Endothelial cell of umbilical vein (primary cell): ENCODE data around the gene MPIG6B. TPM values are rescaled to one million over a fixed set of nuclear protein-coding genes. Genes with fewer than 3 reads are reported as not detected.
"Not testable (repeated sequence)": the region's sequence is repeated elsewhere in the genome, so short reads cannot be mapped to it uniquely, and the experiment has no call there.

Source experiments
- BruUV-seq: library from RNA; stranded (reverse); fragments of 400-500 nt; replicated peaks from 2 replicates; lab custom pipeline; 2021; lab: Mats Ljungman, UMichigan
- CTCF ChIA-PET: fragments of 300-600, 350-600 bp; sonication (Branson Sonifier 250); formaldehyde crosslinking; loops from one replicate; lab custom pipeline; 2021; ENCODE audit warnings: antibody characterized with exemption, inconsistent platforms; lab: Charles Lee
- POLR2A ChIA-PET: fragments of 300-600, 350-600 bp; sonication (Branson Sonifier 250); formaldehyde crosslinking; loops from one replicate; lab custom pipeline; 2021; ENCODE audit warnings: antibody characterized with exemption, inconsistent platforms; lab: Charles Lee
- DNase-seq: peaks from one replicate; pipeline ENCODE4 v3.0.0-alpha.2; 2011; ENCODE audit warnings: low read depth, low spot score
- FAIRE-seq: peaks from 2 replicates; lab custom pipeline; 2011; peaks lifted over from hg19 to GRCh38; lab: Jason Lieb, UNC
- H2AFZ ChIP-seq: 2 replicates; pipeline ENCODE4 v1.6.0; 2012; ENCODE audit warnings: low read depth, low read length, control low read depth, inconsistent platforms
- H3K27ac ChIP-seq: 2 replicates; pipeline ENCODE4 v1.5.1; 2011; ENCODE audit warnings: low read depth, mild to moderate bottlenecking, control low read depth, low read length, moderate library complexity; ENCODE audit not compliant: insufficient read depth
- H3K27me3 ChIP-seq, 2 experiments: 2 replicates each; pipeline versions ENCODE4 v1.6.0 to v1.6.1; 2011; ENCODE audit warnings: low read length in 2 of 2, mixed read lengths in 1 of 2; ENCODE audit not compliant: control insufficient read depth in 2 of 2, insufficient read depth in 2 of 2
- H3K36me3 ChIP-seq, 2 experiments: 2 replicates in 1 of 2; 3 replicates in 1 of 2; pipeline ENCODE4 v1.5.1; 2011; ENCODE audit warnings: low read length in 2 of 2, mild to moderate bottlenecking in 1 of 2, moderate library complexity in 1 of 2; ENCODE audit not compliant: control insufficient read depth in 2 of 2, insufficient read depth in 2 of 2; ENCODE audit errors: extremely low read depth in 1 of 2
- H3K4me1 ChIP-seq: 3 replicates; pipeline ENCODE4 v1.5.1; 2011; ENCODE audit warnings: mild to moderate bottlenecking, low read length; ENCODE audit not compliant: control insufficient read depth, insufficient read depth; ENCODE audit errors: extremely low read depth
- H3K4me2 ChIP-seq: 2 replicates; pipeline ENCODE4 v1.6.1; 2011; ENCODE audit warnings: low read length, control low read depth, mixed read lengths; ENCODE audit not compliant: insufficient read depth
- H3K4me3 ChIP-seq, 3 experiments: fragments of 200-600 bp in 1 of 3; sonication (generic), shearing (Covaris generic) in 1 of 3; replicated peaks in 1 of 3; 2 replicates each; pipeline ENCODE4 v1.5.1; 2011 to 2016; ENCODE audit warnings: control low read depth in 3 of 3, low read length in 3 of 3, mild to moderate bottlenecking in 2 of 3, inconsistent platforms in 1 of 3, low read depth in 1 of 3, moderate library complexity in 1 of 3; ENCODE audit not compliant: insufficient read depth in 1 of 3
- H3K79me2 ChIP-seq: 2 replicates; pipeline ENCODE4 v1.6.0; 2012; ENCODE audit warnings: low read length, inconsistent platforms; ENCODE audit not compliant: control insufficient read depth, insufficient read depth
- H3K9ac ChIP-seq: replicated peaks from 2 replicates; pipeline ENCODE3; 2011; ENCODE audit warnings: low read length, control low read depth; ENCODE audit not compliant: insufficient read depth; ENCODE audit errors: extremely low read depth
- H3K9me1 ChIP-seq: replicated peaks from 3 replicates; pipeline ENCODE4 v1.6.0; 2011; ENCODE audit warnings: mild to moderate bottlenecking, low read length; ENCODE audit not compliant: control insufficient read depth, insufficient read depth; ENCODE audit errors: extremely low read depth
- H3K9me3 ChIP-seq: replicated peaks from 2 replicates; pipeline ENCODE4 v1.5.1; 2012; ENCODE audit warnings: low read length, inconsistent platforms; ENCODE audit not compliant: control insufficient read depth, insufficient read depth
- H4K20me1 ChIP-seq: replicated peaks from 2 replicates; pipeline ENCODE3; 2011; ENCODE audit warnings: mild to moderate bottlenecking, low read length; ENCODE audit not compliant: control insufficient read depth, insufficient read depth; ENCODE audit errors: extremely low read depth
- CTCF ChIP-seq, 2 donors: IDR thresholded peaks; 1 replicate in 1 of 2; 2 replicates in 1 of 2; pipeline ENCODE4 v1.5.1; 2011; ENCODE audit warnings: low read length in 2 of 2, mild to moderate bottlenecking in 2 of 2, moderate library complexity in 2 of 2, control low read depth in 1 of 2, inconsistent platforms in 1 of 2, low read depth in 1 of 2; ENCODE audit not compliant: insufficient read depth in 1 of 2; ENCODE audit errors: extremely low read depth in 1 of 2
- EZH2 ChIP-seq: IDR thresholded peaks from 2 replicates; pipeline ENCODE4 v1.6.1; 2012; ENCODE audit warnings: borderline replicate concordance, low read depth, mild to moderate bottlenecking, moderate library complexity, low read length, inconsistent platforms; ENCODE audit not compliant: severe bottlenecking
- FOS ChIP-seq: IDR thresholded peaks from 2 replicates; pipeline ENCODE4 v1.6.1; 2011; ENCODE audit warnings: mild to moderate bottlenecking, low read length, moderate library complexity, borderline replicate concordance; ENCODE audit not compliant: insufficient read depth
- GATA2 ChIP-seq: IDR thresholded peaks from 2 replicates; pipeline ENCODE4 v1.7.0; 2011; ENCODE audit warnings: low read depth, mild to moderate bottlenecking, moderate library complexity, mixed read lengths, low read length; ENCODE audit not compliant: insufficient read length, insufficient read depth
- JUN ChIP-seq: IDR thresholded peaks from 2 replicates; pipeline ENCODE4 v1.6.1; 2011; ENCODE audit warnings: borderline replicate concordance, low read depth; ENCODE audit not compliant: insufficient read length, insufficient read depth
- MAX ChIP-seq: IDR thresholded peaks from 2 replicates; pipeline ENCODE4 v1.6.1; 2011; ENCODE audit not compliant: insufficient read depth, insufficient read length
- MYC ChIP-seq: IDR thresholded peaks from one replicate; pipeline ENCODE4 v1.6.1; 2011; ENCODE audit warnings: mild to moderate bottlenecking, low read depth, low read length
- POLR2A ChIP-seq: IDR thresholded peaks from 2 replicates; pipeline ENCODE4 v1.6.1; 2012; ENCODE audit warnings: low read depth, mild to moderate bottlenecking, control low read depth, low read length
- POLR2AphosphoS5 ChIP-seq: IDR thresholded peaks from 2 replicates; pipeline ENCODE4 v1.6.1; 2012; ENCODE audit warnings: low read depth, mild to moderate bottlenecking, control low read depth, low read length, moderate library complexity; ENCODE audit not compliant: insufficient read depth
- dilution Hi-C: fragments of 300-500 bp; cut with MboI; formaldehyde crosslinking; loops from one replicate; pipeline ENCODE4 v1.15.0; 2019; ENCODE audit warnings: low sequenced_read_pairs; ENCODE audit not compliant: extremely low pct_ligation_motif_present
- intact Hi-C: fragments of 100-400 bp; cut with micrococcal nuclease; formaldehyde crosslinking; loops from one replicate; pipeline ENCODE4 v1.10.0; 2022
- polyA plus RNA-seq, 4 experiments: library from polyadenylated mRNA; depleted of rRNA in 3 of 4; stranded (reverse) in 3 of 4; unstranded in 1 of 4; fragments of >200 nt; gene quantifications; 2 replicates each; pipeline versions ENCODE4 v1.2.1 to v1.2.3, GENCODE V29; 2011 to 2012; ENCODE audit warnings: missing spikeins in 1 of 4
- total RNA-seq: library from RNA; stranded (reverse); gene quantifications from 2 replicates; pipeline ENCODE4 v1.2.3, GENCODE V29; 2021

MPIG6B gene
- total and polyA plus RNA-seq, 2 donors (not counting 3 experiments of a cell fraction or from before 2014, with no cell fraction given): not detected

DNA sequence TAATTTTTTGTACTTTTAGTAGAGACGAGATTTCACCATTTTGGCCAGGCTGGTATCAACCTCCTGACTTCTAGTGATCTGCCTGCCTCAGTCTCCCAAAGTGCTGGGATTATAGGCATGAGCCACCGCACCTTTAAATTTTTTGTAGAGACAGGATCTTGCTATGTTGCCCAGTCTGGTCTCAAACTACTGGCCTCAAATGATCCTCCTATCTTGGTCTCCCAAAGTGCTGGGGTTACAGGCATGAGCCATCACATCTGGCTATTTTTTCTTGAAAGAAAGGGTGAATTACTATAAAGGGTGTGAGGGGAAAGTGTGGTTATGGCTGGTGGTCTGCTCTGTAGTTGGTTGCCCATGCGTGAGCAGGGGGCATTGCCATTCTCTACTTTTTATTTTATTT is 14.9 kb upstream of the MPIG6B start:
- H3K4me1 ChIP-seq: peaks cover 8% of the 10 kb centered on the region
- dilution Hi-C loops: no loop called here
- no peak overlapping the region for H3K9ac ChIP-seq
- H3K36me3 ChIP-seq: no peaks in the 10 kb centered on the region
- H3K27me3 ChIP-seq: no peaks in the 10 kb centered on the region
- H3K27ac ChIP-seq: no peak overlapping the region
- H3K4me2 ChIP-seq: no peak overlapping the region
- H3K79me2 ChIP-seq: no peaks in the 10 kb centered on the region
- no peaks in the 10 kb centered on the region for H4K20me1 ChIP-seq
- intact Hi-C loops: no loop called here
- H3K4me3 ChIP-seq: no peak overlapping the region
- DNase-seq: no peak
- H2AFZ ChIP-seq: no peak overlapping the region
- ChIA-PET POLR2A (no interaction called here), CTCF (no interaction called here)
- H3K9me3 ChIP-seq: no peaks in the 10 kb centered on the region
- FAIRE-seq: no peak
- no peaks in the 10 kb centered on the region for H3K9me1 ChIP-seq
- TF ChIP-seq EZH2 (no peak), JUN (no peak), FOS (no peak), POLR2AphosphoS5 (no peak), GATA2 (no peak), CTCF (IDR thresholded peaks at IDR 0.05; ENCODE audit: extremely low read depth in 1 of 2, insufficient read depth in 1 of 2, low read depth in 1 of 2, low read length in 2 of 2) (no peak), MAX (no peak), MYC (no peak), POLR2A (no peak)
- BruUV-seq: no TSS peak

DNA sequence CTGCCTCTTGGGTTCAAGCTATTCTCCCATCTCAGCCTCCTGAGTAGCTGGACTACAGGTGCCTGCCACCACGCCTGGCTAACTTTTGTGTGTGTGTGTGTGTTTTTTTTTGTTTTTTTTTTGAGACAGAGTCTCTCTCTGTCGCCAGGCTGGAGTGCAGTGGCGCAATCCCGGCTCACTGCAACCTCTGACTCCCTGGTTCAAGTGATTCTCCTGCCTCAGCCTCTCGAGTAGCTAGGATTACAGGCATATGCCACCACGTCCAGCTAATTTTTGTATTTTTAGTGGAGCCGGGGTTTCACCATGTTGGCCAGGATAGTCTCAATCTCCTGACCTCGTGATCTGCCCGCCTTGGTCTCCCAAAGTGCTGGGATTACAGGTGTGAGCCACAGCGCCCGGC is 14.0 kb upstream of the MPIG6B start:
- DNase-seq, H3K36me3 ChIP-seq, FAIRE-seq, CTCF ChIA-PET, H3K27me3 ChIP-seq, H3K4me1 ChIP-seq, intact Hi-C loops, POLR2A ChIA-PET, H4K20me1 ChIP-seq, H3K9me3 ChIP-seq, H3K9ac ChIP-seq, H3K79me2 ChIP-seq, H2AFZ ChIP-seq, H3K4me3 ChIP-seq, H3K4me2 ChIP-seq, H3K9me1 ChIP-seq, BruUV-seq, dilution Hi-C loops, H3K27ac ChIP-seq: not testable (repeated sequence)
